Brain microvascular endothelial cell (primary cell): ENCODE results near the gene CACNA2D3.

ENCODE experiments used
- DNase-seq: peaks from one replicate; pipeline ENCODE4 v3.0.0-alpha.2; 2020
- H3K27ac ChIP-seq: fragments of 250-450 bp; sonication (Bioruptor Pico); 2 replicates; pipeline ENCODE4 v1.5.1; 2020; ENCODE audit warnings: mild to moderate bottlenecking, moderate library complexity
- H3K27me3 ChIP-seq: fragments of 250-450 bp; sonication (Bioruptor Pico); replicated peaks from 2 replicates; pipeline ENCODE4 v1.5.1; 2020; ENCODE audit warnings: mild to moderate bottlenecking
- H3K36me3 ChIP-seq: fragments of 250-450 bp; sonication (Bioruptor Pico); replicated peaks from 2 replicates; pipeline ENCODE4 v1.5.1; 2020; ENCODE audit warnings: mild to moderate bottlenecking
- H3K4me3 ChIP-seq: 2 replicates; pipeline ENCODE4 v1.5.1; 2011; ENCODE audit warnings: low read depth, mild to moderate bottlenecking, control low read depth, low read length, moderate library complexity
- in situ Hi-C: cut with HindIII; loops from 2 replicates; pipeline ENCODE4 v1.10.0; 2017; ENCODE audit warnings: low sequenced_read_pairs, low pct_ligation_motif_present
- TF ChIP-seq, protein P1 (sequence below): IDR thresholded peaks from 2 replicates; pipeline ENCODE4 v1.5.1; 2011; ENCODE audit warnings: low read depth, mild to moderate bottlenecking, moderate library complexity, low read length, control low read depth, inconsistent platforms; ENCODE audit errors: missing control alignments

The CACNA2D3 gene

DNA sequence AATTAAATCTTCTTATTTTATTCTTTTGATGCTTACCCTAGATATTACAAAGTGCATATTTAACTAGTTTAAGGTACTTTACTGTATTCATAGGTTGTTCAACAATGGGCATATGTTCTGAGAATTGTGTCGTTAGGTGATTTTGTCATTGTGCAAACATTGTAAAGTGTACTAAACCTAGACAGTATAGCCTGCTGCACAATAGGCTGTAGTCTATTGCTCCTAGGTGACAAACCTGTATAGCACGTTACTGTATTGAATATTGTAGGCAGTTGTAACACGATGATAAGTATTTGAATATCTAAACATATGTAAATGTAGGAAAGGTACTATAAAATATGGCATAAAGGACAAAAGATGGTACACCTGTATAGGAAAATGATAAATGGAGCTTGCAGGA, 100.7 kb downstream of the CACNA2D3 start:
- in situ Hi-C loops: no loop called here
- TF ChIP-seq, protein P1, sequence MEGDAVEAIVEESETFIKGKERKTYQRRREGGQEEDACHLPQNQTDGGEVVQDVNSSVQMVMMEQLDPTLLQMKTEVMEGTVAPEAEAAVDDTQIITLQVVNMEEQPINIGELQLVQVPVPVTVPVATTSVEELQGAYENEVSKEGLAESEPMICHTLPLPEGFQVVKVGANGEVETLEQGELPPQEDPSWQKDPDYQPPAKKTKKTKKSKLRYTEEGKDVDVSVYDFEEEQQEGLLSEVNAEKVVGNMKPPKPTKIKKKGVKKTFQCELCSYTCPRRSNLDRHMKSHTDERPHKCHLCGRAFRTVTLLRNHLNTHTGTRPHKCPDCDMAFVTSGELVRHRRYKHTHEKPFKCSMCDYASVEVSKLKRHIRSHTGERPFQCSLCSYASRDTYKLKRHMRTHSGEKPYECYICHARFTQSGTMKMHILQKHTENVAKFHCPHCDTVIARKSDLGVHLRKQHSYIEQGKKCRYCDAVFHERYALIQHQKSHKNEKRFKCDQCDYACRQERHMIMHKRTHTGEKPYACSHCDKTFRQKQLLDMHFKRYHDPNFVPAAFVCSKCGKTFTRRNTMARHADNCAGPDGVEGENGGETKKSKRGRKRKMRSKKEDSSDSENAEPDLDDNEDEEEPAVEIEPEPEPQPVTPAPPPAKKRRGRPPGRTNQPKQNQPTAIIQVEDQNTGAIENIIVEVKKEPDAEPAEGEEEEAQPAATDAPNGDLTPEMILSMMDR: no peak
- H3K4me3 ChIP-seq: no peak overlapping the region
- H3K36me3 ChIP-seq: no peaks in the 10 kb centered on the region
- H3K27me3 ChIP-seq: no peaks in the 10 kb centered on the region
- no peak overlapping the region for H3K27ac ChIP-seq
- no peak for DNase-seq

- no peak overlapping the region for H3K27ac ChIP-seq
- H3K36me3 ChIP-seq: no peaks in the 10 kb centered on the region
- H3K27me3 ChIP-seq: no peaks in the 10 kb centered on the region
- in situ Hi-C loops: no loop called here
- no peak overlapping the region for H3K4me3 ChIP-seq
- TF ChIP-seq, protein P1: no peak
- DNase-seq: no peak
These were observed 103.6 kb downstream of the CACNA2D3 start for GRCh38 chr3:54225841-54226528.

DNA sequence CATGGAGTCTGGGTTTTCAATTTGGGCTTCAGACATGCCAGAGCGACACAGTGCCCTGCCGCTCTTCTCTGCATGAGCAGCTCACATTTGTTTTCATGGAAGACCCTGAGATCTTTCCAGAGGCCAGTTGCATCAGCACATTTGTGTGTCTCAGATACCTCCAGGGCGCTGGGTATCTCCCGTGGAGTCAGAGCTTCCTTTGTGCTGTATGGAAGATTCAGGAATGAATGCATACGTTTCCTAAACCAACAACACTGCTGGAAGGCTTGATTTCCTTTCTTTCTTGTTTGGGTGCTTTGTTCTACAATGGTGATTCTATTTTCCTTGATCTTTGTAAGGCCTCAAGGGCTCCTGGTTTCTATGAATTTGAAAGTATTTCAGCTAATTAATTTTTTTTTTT, 106.5 kb downstream of the CACNA2D3 start:
- Histone ChIP-seq H3K36me3 (no peaks in the 10 kb centered on the region), H3K27me3 (no peaks in the 10 kb centered on the region), H3K4me3 (no peak overlapping the region), H3K27ac (no peak overlapping the region)
- TF ChIP-seq, protein P1: no peak
- DNase-seq: no peak
- in situ Hi-C loops: no loop called here

GRCh38 chr3:54232618-54233017, 110.3 kb downstream of the CACNA2D3 start:
- no peaks in the 10 kb centered on the region for H3K27me3 ChIP-seq
- DNase-seq: no peak
- in situ Hi-C loops: no loop called here
- no peak overlapping the region for H3K4me3 ChIP-seq
- TF ChIP-seq, protein P1: no peak
- no peaks in the 10 kb centered on the region for H3K36me3 ChIP-seq
- no peak overlapping the region for H3K27ac ChIP-seq

DNA sequence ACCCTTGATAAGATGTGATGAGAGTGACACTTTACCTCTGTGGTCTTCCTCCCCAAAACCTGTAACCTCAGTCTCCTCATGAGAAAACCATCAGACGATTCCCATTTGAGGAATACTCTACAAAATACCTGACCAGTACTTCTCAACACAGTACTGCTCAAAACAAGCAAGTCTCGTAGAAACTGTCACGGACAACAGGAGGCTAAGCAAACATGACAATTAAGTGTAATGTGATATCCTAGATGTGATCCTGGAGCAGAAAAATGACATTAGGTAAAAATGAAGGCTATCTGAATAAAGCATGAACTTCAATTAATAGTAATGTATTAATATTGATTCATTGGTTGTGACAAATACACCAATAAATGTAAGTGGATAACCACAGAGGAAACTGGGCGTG, 113.6 kb downstream of the CACNA2D3 start:
- Histone ChIP-seq H3K36me3 (no peaks in the 10 kb centered on the region), H3K27ac (no peak overlapping the region), H3K4me3 (no peak overlapping the region), H3K27me3 (no peaks in the 10 kb centered on the region)
- TF ChIP-seq, protein P1: no peak
- in situ Hi-C loops: no loop called here
- DNase-seq: no peak

DNA sequence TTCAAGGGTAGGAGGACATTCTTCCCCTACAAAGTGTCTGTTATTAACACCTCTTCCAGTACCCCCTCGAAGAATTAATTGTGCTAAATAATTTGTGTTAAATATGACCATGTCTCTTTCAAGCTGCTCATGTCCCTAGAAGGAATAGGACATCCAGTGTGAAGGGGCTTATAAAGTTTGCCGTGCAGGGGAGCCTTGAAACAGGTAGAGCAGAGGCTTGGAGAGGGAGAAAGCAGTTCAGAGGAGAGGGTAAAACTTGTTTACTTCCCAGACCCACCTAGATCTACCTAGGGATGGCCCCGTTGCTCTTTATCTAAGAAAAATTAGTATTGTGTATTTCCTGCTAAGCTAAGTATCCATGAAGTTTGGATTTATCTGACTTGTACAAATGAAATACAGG, 114.8 kb downstream of the CACNA2D3 start:
- no peak for DNase-seq
- H3K36me3 ChIP-seq: no peaks in the 10 kb centered on the region
- no peaks in the 10 kb centered on the region for H3K27me3 ChIP-seq
- TF ChIP-seq, protein P1: no peak
- no peak overlapping the region for H3K4me3 ChIP-seq
- no peak overlapping the region for H3K27ac ChIP-seq
- in situ Hi-C loops: no loop called here
